Testis (tissue), 3 donors: Measurements from ENCODE around the gene THBD. TPM values are rescaled to one million over a fixed set of nuclear protein-coding genes. Genes with fewer than 3 reads are reported as not detected.
A peak's percentile ranks its signal among the peaks of the same experiment; 100 is the strongest.

Experiments used
- DNase-seq: peaks from one replicate; pipeline ENCODE4 v3.0.0-alpha.2; 2019
- H3K27ac ChIP-seq, 2 donors: fragments of 200-600 bp; sonication (generic); one replicate each; pipeline ENCODE4 v1.5.1; 2019
- H3K27me3 ChIP-seq: fragments of 200-600 bp; sonication (generic); one replicate; pipeline ENCODE4 v1.5.1; 2019
- H3K36me3 ChIP-seq: fragments of 200-600 bp; sonication (generic); one replicate; pipeline ENCODE4 v1.5.1; 2017; ENCODE audit warnings: low read depth; ENCODE audit errors: missing control alignments
- H3K4me1 ChIP-seq: fragments of 200-600 bp; sonication (generic); one replicate; pipeline ENCODE4 v1.5.1; 2019
- H3K4me3 ChIP-seq, 2 donors: fragments of 200-600 bp; sonication (generic); one replicate each; pipeline ENCODE4 v1.5.1; 2017 to 2019
- H3K9me3 ChIP-seq: fragments of 200-600 bp; sonication (generic); one replicate; pipeline ENCODE4 v1.5.1; 2017
- POLR2A ChIP-seq: fragments of 450-650 bp; IDR thresholded peaks from one replicate; pipeline ENCODE4 v1.6.1; 2017; ENCODE audit warnings: antibody characterized with exemption, mild to moderate bottlenecking, moderate library complexity
- WGBS, 2 donors: methylation state at CpG; one replicate each; pipeline ENCODE4 v1.1.5; 2018; 5-methylcytosine and 5-hydroxymethylcytosine counted together
- intact Hi-C: fragments of 100-400 bp; cut with DNase I; formaldehyde crosslinking; loops from one replicate; pipeline ENCODE4 v1.15.1; 2023; ENCODE audit warnings: low total_unique reads
- polyA plus RNA-seq: library from polyadenylated mRNA; stranded (reverse); fragments of 350-450 nt; fragmentation: Illumina TruSeq; extraction: RNeasy Lipid Tissue Mini Kit (QIAGEN cat#74804); gene quantifications from one replicate; pipeline ENCODE4 v1.2.3, GENCODE V29; 2014; ENCODE audit warnings: low read depth, low replicate concordance; ENCODE audit not compliant: insufficient read depth
- total RNA-seq, 2 donors: library from RNA; depleted of rRNA; stranded (reverse); fragments of >200 nt; gene quantifications; one replicate each; pipeline ENCODE4 v1.2.3, GENCODE V29; 2016
- TF ChIP-seq, protein P1 (sequence below), 3 experiments: fragments of 450-650 bp in 2 of 3; fragments of 200-600 bp in 1 of 3; sonication (generic) in 1 of 3; IDR thresholded peaks; one replicate each; pipeline ENCODE4 v1.5.1; 2016 to 2019; ENCODE audit warnings: antibody characterized with exemption in 3 of 3, mild to moderate bottlenecking in 2 of 3, moderate library complexity in 1 of 3

Gene THBD
- total and polyA plus RNA-seq, 3 donors from 2014 or later = 11.0 to 65.0 (median 22.4) TPM

DNA sequence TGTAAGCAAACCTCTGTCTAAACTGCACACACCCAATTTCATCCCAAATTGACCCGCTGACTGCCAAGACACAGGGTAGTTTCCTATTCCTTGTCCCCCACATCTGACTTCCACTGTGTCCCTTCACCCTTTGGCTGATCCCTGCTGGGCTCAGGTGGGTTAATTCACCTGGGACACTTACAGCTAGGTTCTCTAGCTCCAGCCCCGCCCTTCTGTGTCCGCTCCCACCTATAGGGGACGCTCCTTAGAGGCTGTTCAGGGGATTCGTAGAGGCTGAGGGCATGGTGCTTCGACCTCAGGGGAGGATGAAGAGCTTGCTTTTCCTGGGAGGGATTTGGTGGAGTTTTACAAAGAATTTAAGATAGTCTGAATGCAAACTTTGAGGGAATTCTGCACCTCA is 40.7 kb upstream of the THBD start:
- no peak for DNase-seq
- Histone ChIP-seq H3K9me3 (no peaks in the 10 kb centered on the region), H3K4me3 (no peak overlapping the region), H3K36me3 (no peaks in the 10 kb centered on the region), H3K27me3 (no peaks in the 10 kb centered on the region), H3K4me1 (peaks cover 43% of the 10 kb centered on the region), H3K27ac (peak overlapping the region; percentile 50 to 61)
- 54 to 75% methylated on average over 4 to 6 of the region's 6 CpGs for WGBS, 2 donors
- TF ChIP-seq, protein P1, sequence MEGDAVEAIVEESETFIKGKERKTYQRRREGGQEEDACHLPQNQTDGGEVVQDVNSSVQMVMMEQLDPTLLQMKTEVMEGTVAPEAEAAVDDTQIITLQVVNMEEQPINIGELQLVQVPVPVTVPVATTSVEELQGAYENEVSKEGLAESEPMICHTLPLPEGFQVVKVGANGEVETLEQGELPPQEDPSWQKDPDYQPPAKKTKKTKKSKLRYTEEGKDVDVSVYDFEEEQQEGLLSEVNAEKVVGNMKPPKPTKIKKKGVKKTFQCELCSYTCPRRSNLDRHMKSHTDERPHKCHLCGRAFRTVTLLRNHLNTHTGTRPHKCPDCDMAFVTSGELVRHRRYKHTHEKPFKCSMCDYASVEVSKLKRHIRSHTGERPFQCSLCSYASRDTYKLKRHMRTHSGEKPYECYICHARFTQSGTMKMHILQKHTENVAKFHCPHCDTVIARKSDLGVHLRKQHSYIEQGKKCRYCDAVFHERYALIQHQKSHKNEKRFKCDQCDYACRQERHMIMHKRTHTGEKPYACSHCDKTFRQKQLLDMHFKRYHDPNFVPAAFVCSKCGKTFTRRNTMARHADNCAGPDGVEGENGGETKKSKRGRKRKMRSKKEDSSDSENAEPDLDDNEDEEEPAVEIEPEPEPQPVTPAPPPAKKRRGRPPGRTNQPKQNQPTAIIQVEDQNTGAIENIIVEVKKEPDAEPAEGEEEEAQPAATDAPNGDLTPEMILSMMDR (IDR thresholded peaks at IDR 0.05) = no peak
- no peak for TF ChIP-seq POLR2A
- intact Hi-C loops = no loop called here

GRCh38 chr20:23088866-23089265 is 39.4 kb upstream of the THBD start:
- Histone ChIP-seq H3K27ac (no peak overlapping the region), H3K36me3 (no peaks in the 10 kb centered on the region), H3K27me3 (no peaks in the 10 kb centered on the region), H3K9me3 (no peaks in the 10 kb centered on the region), H3K4me3 (no peak overlapping the region), H3K4me1 (peaks cover 43% of the 10 kb centered on the region)
- no peak for TF ChIP-seq POLR2A
- TF ChIP-seq, protein P1 (IDR thresholded peaks at IDR 0.05) = no peak
- intact Hi-C loops = no loop called here
- 91% methylated on average over 7 to 8 of the region's 8 CpGs for WGBS, 2 donors
- no peak for DNase-seq

- Histone ChIP-seq H3K27ac (peak overlapping the region; percentile 82 to 91), H3K4me1 (peaks cover 43% of the 10 kb centered on the region), H3K4me3 (no peak overlapping the region), H3K36me3 (no peaks in the 10 kb centered on the region), H3K9me3 (no peaks in the 10 kb centered on the region), H3K27me3 (no peaks in the 10 kb centered on the region)
- DNase-seq = no peak
- TF ChIP-seq, protein P1 (IDR thresholded peaks at IDR 0.05) = no peak
- no peak for TF ChIP-seq POLR2A
- intact Hi-C loops = no loop called here
- 75 to 87% methylated on average over 8 to 9 of the region's 9 CpGs for WGBS, 2 donors
Observed at GRCh38 chr20:23087587-23088251, 38.2 kb upstream of the THBD start.

GRCh38 chr20:23086931-23087411 is 37.5 kb upstream of the THBD start:
- Histone ChIP-seq H3K27ac (peak overlapping the region; percentile 82 to 91), H3K4me3 (peak overlapping the region in 1 of 2 donors; percentile 56), H3K36me3 (no peaks in the 10 kb centered on the region), H3K9me3 (no peaks in the 10 kb centered on the region), H3K4me1 (peaks cover 43% of the 10 kb centered on the region), H3K27me3 (no peaks in the 10 kb centered on the region)
- 35 to 36% methylated on average over 14 of the region's 14 CpGs for WGBS, 2 donors
- TF ChIP-seq POLR2A = no peak
- TF ChIP-seq, protein P1 (IDR thresholded peaks at IDR 0.05) = no peak
- peak; percentile 36 for DNase-seq
- intact Hi-C loops = no loop called here
